Tibial nerve (tissue), 4 donors: ENCODE data around the gene BBS5.

Source experiments
- EP300 ChIP-seq, 2 donors: sonication (generic); formaldehyde crosslinking; IDR thresholded peaks; one replicate each; pipeline ENCODE4 v1.6.1; 2017; ENCODE audit warnings: antibody characterized with exemption in 2 of 2, mild to moderate bottlenecking in 1 of 2
- POLR2A ChIP-seq, 2 donors: fragments of 450-650 bp; IDR thresholded peaks; one replicate each; pipeline ENCODE4 v1.6.1; 2017; ENCODE audit warnings: antibody characterized with exemption in 2 of 2, mild to moderate bottlenecking in 2 of 2, moderate library complexity in 2 of 2
- TF ChIP-seq, protein P1 (sequence below), 5 experiments: fragments of 200-600 bp in 3 of 5; fragments of 450-650 bp in 2 of 5; sonication (generic) in 3 of 5; IDR thresholded peaks; one replicate each; pipeline ENCODE4 v1.5.1; 2016 to 2019; ENCODE audit warnings: antibody characterized with exemption in 5 of 5, mild to moderate bottlenecking in 3 of 5, moderate library complexity in 2 of 5

DNA sequence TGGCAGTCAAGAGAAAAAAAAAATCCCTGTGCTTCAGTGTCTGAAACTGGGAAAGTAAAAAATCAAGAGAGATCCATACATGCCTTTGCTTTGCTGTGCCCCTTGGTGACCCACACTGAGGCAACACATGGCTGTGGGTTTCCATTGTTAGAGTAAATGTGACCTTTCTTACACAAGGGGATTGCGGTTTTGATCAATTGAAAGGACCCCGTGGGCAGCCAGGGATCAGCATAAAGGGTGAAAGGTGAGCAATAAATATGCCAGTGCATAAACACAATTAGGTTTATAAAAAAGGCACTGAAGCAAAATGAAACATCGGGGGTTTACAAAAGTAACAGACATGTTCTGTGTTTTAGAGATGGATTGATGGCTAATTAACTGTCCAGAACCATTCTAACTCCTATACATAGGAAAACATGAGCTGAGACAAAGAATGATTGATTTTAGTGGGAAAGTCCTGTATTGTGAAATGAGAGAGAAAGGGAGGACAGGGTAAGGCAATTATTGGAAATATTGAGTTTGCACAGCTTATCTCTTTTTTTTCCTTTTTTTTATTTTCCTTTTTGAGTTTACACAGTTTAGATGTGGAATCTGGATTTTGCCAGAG is 40.7 kb upstream of the BBS5 start:
- TF ChIP-seq, protein P1, sequence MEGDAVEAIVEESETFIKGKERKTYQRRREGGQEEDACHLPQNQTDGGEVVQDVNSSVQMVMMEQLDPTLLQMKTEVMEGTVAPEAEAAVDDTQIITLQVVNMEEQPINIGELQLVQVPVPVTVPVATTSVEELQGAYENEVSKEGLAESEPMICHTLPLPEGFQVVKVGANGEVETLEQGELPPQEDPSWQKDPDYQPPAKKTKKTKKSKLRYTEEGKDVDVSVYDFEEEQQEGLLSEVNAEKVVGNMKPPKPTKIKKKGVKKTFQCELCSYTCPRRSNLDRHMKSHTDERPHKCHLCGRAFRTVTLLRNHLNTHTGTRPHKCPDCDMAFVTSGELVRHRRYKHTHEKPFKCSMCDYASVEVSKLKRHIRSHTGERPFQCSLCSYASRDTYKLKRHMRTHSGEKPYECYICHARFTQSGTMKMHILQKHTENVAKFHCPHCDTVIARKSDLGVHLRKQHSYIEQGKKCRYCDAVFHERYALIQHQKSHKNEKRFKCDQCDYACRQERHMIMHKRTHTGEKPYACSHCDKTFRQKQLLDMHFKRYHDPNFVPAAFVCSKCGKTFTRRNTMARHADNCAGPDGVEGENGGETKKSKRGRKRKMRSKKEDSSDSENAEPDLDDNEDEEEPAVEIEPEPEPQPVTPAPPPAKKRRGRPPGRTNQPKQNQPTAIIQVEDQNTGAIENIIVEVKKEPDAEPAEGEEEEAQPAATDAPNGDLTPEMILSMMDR (IDR thresholded peaks at IDR 0.05) = no peak
- TF ChIP-seq EP300 (IDR thresholded peaks at IDR 0.05) (no peak), POLR2A (IDR thresholded peaks at IDR 0.05) (no peak)
